ENCODE results near the gene NAT8.
"Not testable (repeated sequence)": the region's sequence is repeated elsewhere in the genome, so short reads cannot be mapped to it uniquely, and the experiment has no call there.

The NAT8 gene

GRCh38 chr2:73630662-73631266 lies 11.5 kb downstream of the NAT8 start:
- not testable (repeated sequence) for DNase-seq

- not testable (repeated sequence) for DNase-seq
These were observed 13.7 kb downstream of the NAT8 start for GRCh38 chr2:73628493-73628892.

DNA sequence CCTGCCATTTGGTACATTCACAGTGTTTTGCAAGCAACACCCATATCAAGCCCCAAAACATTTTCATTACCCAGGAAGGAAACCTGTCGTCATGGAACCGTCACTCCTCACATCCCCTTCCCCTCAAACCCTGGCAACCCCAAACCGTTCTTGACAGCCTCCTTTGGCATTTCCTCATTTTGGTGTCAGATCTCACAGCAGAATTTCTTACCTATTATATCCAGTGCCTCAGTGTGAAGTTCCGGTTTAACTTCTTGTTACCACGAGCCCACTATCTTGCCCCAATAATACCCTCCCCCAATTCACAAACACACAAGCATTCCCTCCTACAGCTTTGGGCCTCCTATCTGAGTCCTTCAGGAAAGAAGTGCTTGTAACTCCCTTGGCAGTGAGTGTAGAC lies 16.0 kb downstream of the NAT8 start:
- not testable (repeated sequence) for DNase-seq

DNA sequence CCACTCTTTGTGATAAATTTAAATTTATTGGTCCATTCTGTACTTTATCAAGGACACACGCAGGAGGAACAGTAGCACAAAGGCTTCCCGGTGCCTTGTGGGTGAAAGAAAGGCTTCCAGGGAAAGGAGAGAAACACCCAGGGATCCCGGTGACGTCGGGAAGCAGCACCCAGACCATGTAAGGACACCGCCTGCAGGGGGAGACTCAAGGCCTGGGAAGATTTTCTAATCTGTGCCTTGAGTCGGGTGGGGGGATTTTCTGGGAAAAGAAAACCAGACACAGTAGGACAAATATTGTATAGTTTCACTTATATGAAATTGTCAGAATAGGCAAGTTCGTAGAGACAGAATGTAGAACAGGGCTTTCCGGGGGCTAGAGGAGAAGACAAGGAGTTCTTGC lies 17.6 kb downstream of the NAT8 start:
- DNase-seq = not testable (repeated sequence)

DNA sequence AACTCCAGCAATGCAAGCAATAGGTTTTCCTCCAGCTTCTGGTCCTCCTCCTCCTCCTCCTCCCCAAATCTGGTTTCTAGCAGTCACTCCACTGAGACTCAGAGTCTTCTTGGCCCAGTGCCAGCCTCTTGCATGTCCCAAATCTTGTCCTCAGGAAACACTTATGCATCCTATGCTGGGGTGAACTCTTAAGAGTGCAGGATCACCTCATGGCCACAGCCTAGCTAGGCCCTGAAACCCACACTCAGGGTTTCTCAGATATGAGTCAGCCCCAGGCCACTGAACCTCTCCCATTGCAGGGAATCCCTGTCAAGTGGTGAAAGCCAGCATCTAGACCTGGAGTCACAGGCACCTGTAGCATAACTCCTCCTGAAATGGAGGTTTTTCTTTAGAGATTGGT lies 18.2 kb downstream of the NAT8 start:
- DNase-seq = not testable (repeated sequence)

- not testable (repeated sequence) for DNase-seq
These were observed 22.3 kb downstream of the NAT8 start for GRCh38 chr2:73619925-73620324.

- no peak for DNase-seq
These were observed 27.2 kb downstream of the NAT8 start for GRCh38 chr2:73614997-73615396.

DNA sequence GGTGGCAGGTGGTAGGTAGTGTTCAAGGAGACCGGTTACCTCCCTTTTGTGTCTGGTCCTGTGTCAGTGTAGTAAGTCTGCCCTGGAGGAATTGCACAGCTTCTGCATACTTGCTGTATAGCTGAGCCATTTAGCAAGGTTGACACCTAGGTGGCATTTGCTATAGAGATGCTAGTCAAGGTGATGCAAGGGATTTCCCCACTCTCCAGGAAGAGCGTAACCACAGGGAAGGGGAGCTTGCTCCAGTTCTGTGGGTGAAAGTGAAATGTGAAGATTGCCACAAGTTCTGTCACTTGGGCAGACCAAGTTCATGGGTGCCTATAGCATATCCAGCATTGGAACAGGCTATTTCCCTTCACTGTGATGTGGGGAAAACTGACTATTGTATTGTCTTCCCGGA lies 28.1 kb downstream of the NAT8 start:
- no peak for DNase-seq

DNA sequence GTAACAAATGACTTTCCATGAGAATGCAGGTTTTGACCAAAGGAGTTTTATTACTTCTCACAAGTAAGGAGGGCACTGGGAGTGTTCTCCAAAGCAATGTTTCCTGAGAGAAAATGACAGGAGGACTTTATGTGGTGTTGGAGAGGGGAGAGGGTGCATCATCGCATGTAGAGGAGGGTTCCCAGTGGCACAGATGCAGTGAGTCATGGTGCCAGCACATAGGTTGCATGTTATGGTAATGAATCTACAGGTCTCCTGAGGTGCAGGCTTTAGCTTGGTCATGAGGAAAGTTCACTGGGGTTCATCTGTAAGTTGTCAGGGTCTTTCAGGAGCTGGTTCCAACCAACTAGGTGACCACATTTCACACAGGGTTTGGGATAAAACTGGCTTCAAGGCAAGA lies 30.4 kb downstream of the NAT8 start:
- no peak for DNase-seq

DNA sequence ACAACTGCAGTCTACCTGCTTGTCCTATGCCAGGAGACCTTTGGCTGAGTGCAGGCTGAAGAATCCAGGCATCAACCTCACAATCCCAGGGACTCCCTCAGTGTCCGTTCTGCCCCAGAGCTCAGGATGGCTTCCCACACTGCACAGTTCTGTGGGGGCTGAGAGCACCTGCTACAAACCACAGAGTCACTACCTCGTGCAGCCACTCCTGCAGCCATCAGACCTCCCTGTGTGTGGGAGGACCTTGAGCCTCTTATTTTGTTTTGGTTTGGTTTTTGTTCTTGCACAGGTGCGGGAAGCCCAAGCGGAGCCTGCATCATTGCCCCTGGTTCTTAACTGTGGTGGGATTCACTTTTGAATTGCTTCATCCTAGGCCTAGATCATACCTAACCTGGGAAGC lies 31.0 kb downstream of the NAT8 start:
- DNase-seq = no peak

GRCh38 chr2:73610111-73610510 lies 32.1 kb downstream of the NAT8 start:
- DNase-seq = no peak

DNA sequence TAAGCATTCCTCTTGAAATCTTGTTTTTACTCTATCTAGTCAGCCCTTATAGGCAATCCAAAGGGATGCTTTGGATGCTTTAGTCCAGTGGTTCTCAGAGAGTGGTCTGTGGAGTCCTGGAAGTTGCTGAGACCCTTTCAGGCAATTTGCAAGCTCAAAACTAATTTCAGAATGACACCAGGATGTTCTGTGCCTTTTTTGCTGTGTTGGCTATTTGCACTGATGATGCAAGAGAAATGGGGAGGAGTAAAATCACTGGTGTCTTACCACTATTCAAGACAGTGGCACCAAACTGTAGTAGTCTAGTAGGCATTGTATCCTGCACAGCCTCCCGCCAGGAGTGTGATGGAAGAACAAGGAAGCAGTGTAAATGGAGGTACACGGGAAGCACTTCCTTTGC lies 37.6 kb downstream of the NAT8 start:
- not testable (repeated sequence) for DNase-seq

GRCh38 chr2:73603099-73603588 lies 39.1 kb downstream of the NAT8 start:
- not testable (repeated sequence) for DNase-seq

- no peak for DNase-seq
These were observed 40.4 kb downstream of the NAT8 start for GRCh38 chr2:73601780-73602179.

- no peak for DNase-seq
These were observed 48.0 kb downstream of the NAT8 start for GRCh38 chr2:73594251-73594650.

DNA sequence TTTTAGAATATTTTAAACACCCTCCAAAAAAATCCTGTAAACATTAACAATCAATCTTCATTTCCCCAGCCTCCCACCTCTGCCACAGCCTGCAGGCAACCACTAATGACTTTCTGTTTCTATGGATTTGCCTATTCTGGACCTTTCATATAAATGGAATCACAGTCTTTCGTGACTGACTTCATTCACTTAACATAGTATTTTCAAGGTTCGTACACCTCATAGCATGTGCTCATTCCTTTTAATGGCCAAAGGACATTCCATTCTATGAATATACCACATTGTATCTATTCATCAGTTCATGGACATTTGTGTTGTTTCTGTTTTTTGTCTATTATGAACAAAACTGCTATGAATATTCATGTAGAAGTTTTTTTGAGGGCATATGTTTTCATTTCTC lies 48.5 kb downstream of the NAT8 start:
- no peak for DNase-seq

Data from NCI-H187 treated with DMSO at 0.1 percent for 48 hours (cell line).